WTC11 (cell line): Measurements from ENCODE around the gene CUL4A. TPM values are rescaled to one million over a fixed set of nuclear protein-coding genes. Genes with fewer than 3 reads are reported as not detected.

Experiments used
- ATAC-seq: fragments of 200-7000 bp; cut with Tn5 transposase; 2 replicates; pipeline ENCODE4 v1.10.0; 2021; ENCODE audit warnings: mild to moderate bottlenecking, moderate library complexity
- CTCF ChIA-PET: fragments of 300-600 bp; sonication (Branson Sonifier 250); formaldehyde crosslinking; loops from one replicate; lab custom pipeline; 2021; ENCODE audit warnings: antibody characterized with exemption; lab: Charles Lee
- POLR2A ChIA-PET: fragments of 350-600 bp; sonication (Branson Sonifier 250); formaldehyde crosslinking; loops from one replicate; lab custom pipeline; 2021; ENCODE audit warnings: antibody characterized with exemption; lab: Charles Lee
- DNase-seq: peaks from one replicate; pipeline ENCODE4 v3.0.0; 2021; ENCODE audit warnings: low spot score
- H3K27ac Mint-ChIP-seq: 2 replicates; pipeline ENCODE4 v1.8.0; 2021; ENCODE audit warnings: mixed read lengths
- H3K27me3 Mint-ChIP-seq: 2 replicates; pipeline ENCODE4 v1.8.0; 2021; ENCODE audit warnings: low read depth, mild to moderate bottlenecking, moderate library complexity, mixed read lengths
- H3K36me3 Mint-ChIP-seq: 2 replicates; pipeline ENCODE4 v1.8.0; 2021; ENCODE audit warnings: mixed read lengths
- H3K4me1 Mint-ChIP-seq: 2 replicates; pipeline ENCODE4 v1.8.0; 2022; ENCODE audit warnings: mixed read lengths
- H3K4me3 Mint-ChIP-seq: 2 replicates; pipeline ENCODE4 v1.8.0; 2021; ENCODE audit warnings: mild to moderate bottlenecking, moderate library complexity, mixed read lengths
- H3K9me3 Mint-ChIP-seq: 2 replicates; pipeline ENCODE4 v1.8.0; 2021; ENCODE audit warnings: mixed read lengths
- CREB1 ChIP-seq: sonication (generic); formaldehyde crosslinking; IDR thresholded peaks from 2 replicates; pipeline ENCODE4 v1.8.0; 2023; ENCODE audit warnings: mild to moderate bottlenecking, missing genetic modification reagents
- ETV6 ChIP-seq: sonication (generic); formaldehyde crosslinking; IDR thresholded peaks from 2 replicates; pipeline ENCODE4 v1.8.1; 2022; ENCODE audit warnings: mild to moderate bottlenecking, missing genetic modification reagents
- KAT7 ChIP-seq: sonication (generic); formaldehyde crosslinking; IDR thresholded peaks from 2 replicates; pipeline ENCODE4 v1.8.1; 2023; ENCODE audit warnings: missing genetic modification reagents, mild to moderate bottlenecking, borderline replicate concordance
- RELA ChIP-seq: sonication (generic); formaldehyde crosslinking; IDR thresholded peaks from 2 replicates; pipeline ENCODE4 v1.8.1; 2022; ENCODE audit warnings: missing genetic modification reagents, mild to moderate bottlenecking, borderline replicate concordance
- ZBTB21 ChIP-seq: sonication (generic); formaldehyde crosslinking; IDR thresholded peaks from 2 replicates; pipeline ENCODE4 v1.8.1; 2023; ENCODE audit warnings: mild to moderate bottlenecking, missing genetic modification reagents, borderline replicate concordance
- ZNF317 ChIP-seq: sonication (generic); formaldehyde crosslinking; IDR thresholded peaks from 2 replicates; pipeline ENCODE4 v1.8.1; 2023; ENCODE audit warnings: low read depth, mild to moderate bottlenecking, moderate library complexity, missing genetic modification reagents, borderline replicate concordance
- total RNA-seq: library from RNA; stranded (reverse); gene quantifications from 3 replicates; pipeline ENCODE4 v1.2.3, GENCODE V29; 2021
- TF ChIP-seq, protein P1 (sequence below): sonication (generic); formaldehyde crosslinking; IDR thresholded peaks from 2 replicates; pipeline ENCODE4 v1.8.1; 2022; ENCODE audit warnings: low read depth, missing genetic modification reagents, borderline replicate concordance
- TF ChIP-seq, protein P2 (sequence below): sonication (generic); formaldehyde crosslinking; IDR thresholded peaks from 2 replicates; pipeline ENCODE4 v1.8.1; 2022; ENCODE audit warnings: mild to moderate bottlenecking, missing genetic modification reagents, moderate library complexity, borderline replicate concordance
- TF ChIP-seq, protein P3 (sequence below): fragments of 250-450 bp; sonication (Bioruptor Pico); IDR thresholded peaks from 2 replicates; pipeline ENCODE4 v2.1.2; 2022; ENCODE audit warnings: mild to moderate bottlenecking, moderate library complexity
- TF ChIP-seq, protein P4 (sequence below): sonication (generic); formaldehyde crosslinking; IDR thresholded peaks from 2 replicates; pipeline ENCODE4 v1.8.1; 2023; ENCODE audit warnings: mild to moderate bottlenecking, missing genetic modification reagents, borderline replicate concordance
- TF ChIP-seq, protein P5 (sequence below): sonication (generic); formaldehyde crosslinking; IDR thresholded peaks from 2 replicates; pipeline ENCODE4 v1.8.0; 2022; ENCODE audit warnings: mild to moderate bottlenecking, missing genetic modification reagents
- TF ChIP-seq, protein P6 (sequence below): sonication (generic); formaldehyde crosslinking; IDR thresholded peaks from 2 replicates; pipeline ENCODE4 v1.8.1; 2022; ENCODE audit warnings: mild to moderate bottlenecking, moderate library complexity, missing genetic modification reagents
- TF ChIP-seq, protein P7 (sequence below): fragments of 250-450 bp; sonication (Bioruptor Pico); IDR thresholded peaks from 2 replicates; pipeline ENCODE4 v1.8.0; 2021; ENCODE audit warnings: mild to moderate bottlenecking
- TF ChIP-seq, protein P8 (sequence below): sonication (generic); formaldehyde crosslinking; conservative IDR thresholded peaks from 2 replicates; pipeline ENCODE4 v1.8.1; 2022; ENCODE audit warnings: mild to moderate bottlenecking, missing genetic modification reagents

Gene CUL4A
- total RNA-seq, 1 experiment from 2014 or later, result 99.9 TPM

DNA sequence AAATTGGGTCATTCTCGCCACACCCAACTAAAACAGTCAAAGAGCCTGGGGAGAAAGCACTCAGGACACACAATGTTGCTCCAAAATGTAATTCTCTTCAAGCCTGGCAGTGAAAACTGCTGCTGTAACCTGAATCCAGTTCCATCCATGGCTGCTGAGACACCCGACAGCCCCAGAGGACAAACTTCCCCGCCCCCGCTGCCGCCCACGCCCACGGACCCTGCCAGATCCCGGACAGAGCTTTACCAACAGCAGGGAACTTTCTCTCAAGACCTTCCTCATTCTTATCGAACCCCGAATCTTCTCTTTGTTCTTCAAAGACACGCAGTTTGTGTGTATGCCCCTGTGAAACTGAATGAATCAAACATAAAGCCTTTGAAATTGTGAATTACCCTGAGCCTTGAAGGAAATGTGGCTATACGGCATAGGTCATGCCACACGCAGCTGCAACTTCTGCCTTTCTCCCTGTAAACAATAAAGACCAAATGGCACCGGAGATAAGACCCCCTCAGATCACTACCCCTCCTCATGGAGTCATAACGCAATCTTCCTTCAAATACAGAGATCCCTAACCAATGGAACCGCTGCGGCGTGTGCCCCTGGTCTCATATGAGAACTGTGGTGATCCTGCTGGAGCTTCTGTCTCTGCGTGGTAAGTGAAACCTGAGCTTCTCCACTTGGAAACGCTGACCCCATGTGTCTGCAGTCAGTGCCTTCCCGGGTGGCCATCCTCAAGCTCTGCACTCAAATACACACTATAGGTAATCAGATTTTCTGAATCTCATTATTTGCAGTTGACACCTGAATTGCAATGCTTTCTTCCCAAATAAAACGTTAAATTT is 82.8 kb downstream of the CUL4A start (continued):
- TF ChIP-seq, protein P1, sequence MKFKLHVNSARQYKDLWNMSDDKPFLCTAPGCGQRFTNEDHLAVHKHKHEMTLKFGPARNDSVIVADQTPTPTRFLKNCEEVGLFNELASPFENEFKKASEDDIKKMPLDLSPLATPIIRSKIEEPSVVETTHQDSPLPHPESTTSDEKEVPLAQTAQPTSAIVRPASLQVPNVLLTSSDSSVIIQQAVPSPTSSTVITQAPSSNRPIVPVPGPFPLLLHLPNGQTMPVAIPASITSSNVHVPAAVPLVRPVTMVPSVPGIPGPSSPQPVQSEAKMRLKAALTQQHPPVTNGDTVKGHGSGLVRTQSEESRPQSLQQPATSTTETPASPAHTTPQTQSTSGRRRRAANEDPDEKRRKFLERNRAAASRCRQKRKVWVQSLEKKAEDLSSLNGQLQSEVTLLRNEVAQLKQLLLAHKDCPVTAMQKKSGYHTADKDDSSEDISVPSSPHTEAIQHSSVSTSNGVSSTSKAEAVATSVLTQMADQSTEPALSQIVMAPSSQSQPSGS (CRISPR knock-in tag), result no peak

DNA sequence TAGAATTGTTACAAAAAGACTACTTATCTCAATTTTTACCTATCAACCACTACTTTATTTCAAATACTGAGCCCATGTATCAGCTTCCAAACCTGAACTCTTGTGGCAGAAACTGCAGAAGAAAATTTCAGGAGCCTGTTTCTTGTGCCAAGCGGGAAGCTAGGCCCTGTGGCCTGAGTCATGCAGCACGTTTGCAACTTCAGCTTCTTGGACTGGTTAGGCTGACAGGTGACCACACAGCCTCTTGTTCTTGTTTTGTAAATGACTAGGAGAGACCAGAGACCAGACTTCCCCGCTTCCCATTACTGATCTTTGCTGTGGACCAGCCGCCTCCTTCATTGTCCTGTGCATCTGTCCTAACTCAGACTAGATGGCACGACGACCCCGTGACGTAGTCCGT is 84.3 kb downstream of the CUL4A start:
- Mint-ChIP-seq H3K36me3 (no peaks in the 10 kb centered on the region; the same call in 1 of the 2 replicates), H3K4me3 (no peak overlapping the region), H3K9me3 (peaks cover 15% of the 10 kb centered on the region), H3K27me3 (peaks cover 58% of the 10 kb centered on the region), H3K27ac (no peak overlapping the region), H3K4me1 (peaks cover 30% of the 10 kb centered on the region)
- ChIA-PET CTCF (no interaction called here), POLR2A (no interaction called here)
- DNase-seq (no peak), ATAC-seq (no peak)
- TF ChIP-seq, protein P2, sequence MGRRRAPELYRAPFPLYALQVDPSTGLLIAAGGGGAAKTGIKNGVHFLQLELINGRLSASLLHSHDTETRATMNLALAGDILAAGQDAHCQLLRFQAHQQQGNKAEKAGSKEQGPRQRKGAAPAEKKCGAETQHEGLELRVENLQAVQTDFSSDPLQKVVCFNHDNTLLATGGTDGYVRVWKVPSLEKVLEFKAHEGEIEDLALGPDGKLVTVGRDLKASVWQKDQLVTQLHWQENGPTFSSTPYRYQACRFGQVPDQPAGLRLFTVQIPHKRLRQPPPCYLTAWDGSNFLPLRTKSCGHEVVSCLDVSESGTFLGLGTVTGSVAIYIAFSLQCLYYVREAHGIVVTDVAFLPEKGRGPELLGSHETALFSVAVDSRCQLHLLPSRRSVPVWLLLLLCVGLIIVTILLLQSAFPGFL, result no peak
- TF ChIP-seq, protein P3, sequence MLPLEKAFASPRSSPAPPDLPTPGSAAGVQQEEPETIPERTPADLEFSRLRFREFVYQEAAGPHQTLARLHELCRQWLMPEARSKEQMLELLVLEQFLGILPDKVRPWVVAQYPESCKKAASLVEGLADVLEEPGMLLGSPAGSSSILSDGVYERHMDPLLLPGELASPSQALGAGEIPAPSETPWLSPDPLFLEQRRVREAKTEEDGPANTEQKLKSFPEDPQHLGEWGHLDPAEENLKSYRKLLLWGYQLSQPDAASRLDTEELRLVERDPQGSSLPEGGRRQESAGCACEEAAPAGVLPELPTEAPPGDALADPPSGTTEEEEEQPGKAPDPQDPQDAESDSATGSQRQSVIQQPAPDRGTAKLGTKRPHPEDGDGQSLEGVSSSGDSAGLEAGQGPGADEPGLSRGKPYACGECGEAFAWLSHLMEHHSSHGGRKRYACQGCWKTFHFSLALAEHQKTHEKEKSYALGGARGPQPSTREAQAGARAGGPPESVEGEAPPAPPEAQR, result no peak
- TF ChIP-seq, protein P4, sequence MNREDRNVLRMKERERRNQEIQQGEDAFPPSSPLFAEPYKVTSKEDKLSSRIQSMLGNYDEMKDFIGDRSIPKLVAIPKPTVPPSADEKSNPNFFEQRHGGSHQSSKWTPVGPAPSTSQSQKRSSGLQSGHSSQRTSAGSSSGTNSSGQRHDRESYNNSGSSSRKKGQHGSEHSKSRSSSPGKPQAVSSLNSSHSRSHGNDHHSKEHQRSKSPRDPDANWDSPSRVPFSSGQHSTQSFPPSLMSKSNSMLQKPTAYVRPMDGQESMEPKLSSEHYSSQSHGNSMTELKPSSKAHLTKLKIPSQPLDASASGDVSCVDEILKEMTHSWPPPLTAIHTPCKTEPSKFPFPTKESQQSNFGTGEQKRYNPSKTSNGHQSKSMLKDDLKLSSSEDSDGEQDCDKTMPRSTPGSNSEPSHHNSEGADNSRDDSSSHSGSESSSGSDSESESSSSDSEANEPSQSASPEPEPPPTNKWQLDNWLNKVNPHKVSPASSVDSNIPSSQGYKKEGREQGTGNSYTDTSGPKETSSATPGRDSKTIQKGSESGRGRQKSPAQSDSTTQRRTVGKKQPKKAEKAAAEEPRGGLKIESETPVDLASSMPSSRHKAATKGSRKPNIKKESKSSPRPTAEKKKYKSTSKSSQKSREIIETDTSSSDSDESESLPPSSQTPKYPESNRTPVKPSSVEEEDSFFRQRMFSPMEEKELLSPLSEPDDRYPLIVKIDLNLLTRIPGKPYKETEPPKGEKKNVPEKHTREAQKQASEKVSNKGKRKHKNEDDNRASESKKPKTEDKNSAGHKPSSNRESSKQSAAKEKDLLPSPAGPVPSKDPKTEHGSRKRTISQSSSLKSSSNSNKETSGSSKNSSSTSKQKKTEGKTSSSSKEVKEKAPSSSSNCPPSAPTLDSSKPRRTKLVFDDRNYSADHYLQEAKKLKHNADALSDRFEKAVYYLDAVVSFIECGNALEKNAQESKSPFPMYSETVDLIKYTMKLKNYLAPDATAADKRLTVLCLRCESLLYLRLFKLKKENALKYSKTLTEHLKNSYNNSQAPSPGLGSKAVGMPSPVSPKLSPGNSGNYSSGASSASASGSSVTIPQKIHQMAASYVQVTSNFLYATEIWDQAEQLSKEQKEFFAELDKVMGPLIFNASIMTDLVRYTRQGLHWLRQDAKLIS, result no peak
- TF ChIP-seq ZNF317 (CRISPR knock-in tag) (no peak), KAT7 (no peak)
- TF ChIP-seq, protein P5, sequence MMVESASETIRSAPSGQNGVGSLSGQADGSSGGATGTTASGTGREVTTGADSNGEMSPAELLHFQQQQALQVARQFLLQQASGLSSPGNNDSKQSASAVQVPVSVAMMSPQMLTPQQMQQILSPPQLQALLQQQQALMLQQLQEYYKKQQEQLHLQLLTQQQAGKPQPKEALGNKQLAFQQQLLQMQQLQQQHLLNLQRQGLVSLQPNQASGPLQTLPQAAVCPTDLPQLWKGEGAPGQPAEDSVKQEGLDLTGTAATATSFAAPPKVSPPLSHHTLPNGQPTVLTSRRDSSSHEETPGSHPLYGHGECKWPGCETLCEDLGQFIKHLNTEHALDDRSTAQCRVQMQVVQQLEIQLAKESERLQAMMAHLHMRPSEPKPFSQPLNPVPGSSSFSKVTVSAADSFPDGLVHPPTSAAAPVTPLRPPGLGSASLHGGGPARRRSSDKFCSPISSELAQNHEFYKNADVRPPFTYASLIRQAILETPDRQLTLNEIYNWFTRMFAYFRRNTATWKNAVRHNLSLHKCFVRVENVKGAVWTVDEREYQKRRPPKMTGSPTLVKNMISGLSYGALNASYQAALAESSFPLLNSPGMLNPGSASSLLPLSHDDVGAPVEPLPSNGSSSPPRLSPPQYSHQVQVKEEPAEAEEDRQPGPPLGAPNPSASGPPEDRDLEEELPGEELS (CRISPR knock-in tag), result no peak

DNA sequence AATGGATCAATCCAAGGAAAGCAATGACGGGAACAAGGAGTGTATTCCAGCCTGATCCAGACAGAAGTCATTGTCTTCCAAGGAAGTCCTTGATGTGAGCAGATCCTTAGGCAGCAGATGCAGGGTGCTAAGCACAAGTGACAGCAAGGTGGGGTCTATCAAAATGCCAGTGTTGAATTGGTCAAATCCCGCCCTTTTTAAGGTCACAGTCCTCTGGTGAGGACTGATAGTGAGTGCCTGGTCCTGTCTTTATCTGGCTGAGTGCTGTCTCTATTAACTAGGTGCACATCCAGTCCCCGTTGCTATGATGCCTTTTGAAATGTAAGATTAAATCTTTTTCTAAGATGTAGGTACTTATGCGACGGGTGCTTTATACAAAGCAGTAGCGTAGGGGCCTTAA is 86.4 kb downstream of the CUL4A start:
- Mint-ChIP-seq H3K36me3 (no peaks in the 10 kb centered on the region; the same call in 1 of the 2 replicates), H3K4me1 (peaks cover 30% of the 10 kb centered on the region), H3K9me3 (no peaks in the 10 kb centered on the region), H3K27ac (no peak overlapping the region), H3K4me3 (no peak overlapping the region; the same call in 1 of the 2 replicates), H3K27me3 (peaks cover 39% of the 10 kb centered on the region)
- POLR2A ChIA-PET, result no interaction called here
- TF ChIP-seq, protein P6, sequence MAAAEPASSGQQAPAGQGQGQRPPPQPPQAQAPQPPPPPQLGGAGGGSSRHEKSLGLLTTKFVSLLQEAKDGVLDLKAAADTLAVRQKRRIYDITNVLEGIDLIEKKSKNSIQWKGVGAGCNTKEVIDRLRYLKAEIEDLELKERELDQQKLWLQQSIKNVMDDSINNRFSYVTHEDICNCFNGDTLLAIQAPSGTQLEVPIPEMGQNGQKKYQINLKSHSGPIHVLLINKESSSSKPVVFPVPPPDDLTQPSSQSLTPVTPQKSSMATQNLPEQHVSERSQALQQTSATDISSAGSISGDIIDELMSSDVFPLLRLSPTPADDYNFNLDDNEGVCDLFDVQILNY (CRISPR knock-in tag), result no peak
- no peak for TF ChIP-seq ETV6
- no peak for TF ChIP-seq CREB1 (CRISPR knock-in tag)
- TF ChIP-seq, protein P7, sequence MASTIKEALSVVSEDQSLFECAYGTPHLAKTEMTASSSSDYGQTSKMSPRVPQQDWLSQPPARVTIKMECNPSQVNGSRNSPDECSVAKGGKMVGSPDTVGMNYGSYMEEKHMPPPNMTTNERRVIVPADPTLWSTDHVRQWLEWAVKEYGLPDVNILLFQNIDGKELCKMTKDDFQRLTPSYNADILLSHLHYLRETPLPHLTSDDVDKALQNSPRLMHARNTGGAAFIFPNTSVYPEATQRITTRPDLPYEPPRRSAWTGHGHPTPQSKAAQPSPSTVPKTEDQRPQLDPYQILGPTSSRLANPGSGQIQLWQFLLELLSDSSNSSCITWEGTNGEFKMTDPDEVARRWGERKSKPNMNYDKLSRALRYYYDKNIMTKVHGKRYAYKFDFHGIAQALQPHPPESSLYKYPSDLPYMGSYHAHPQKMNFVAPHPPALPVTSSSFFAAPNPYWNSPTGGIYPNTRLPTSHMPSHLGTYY, result no peak
- TF ChIP-seq, protein P8, sequence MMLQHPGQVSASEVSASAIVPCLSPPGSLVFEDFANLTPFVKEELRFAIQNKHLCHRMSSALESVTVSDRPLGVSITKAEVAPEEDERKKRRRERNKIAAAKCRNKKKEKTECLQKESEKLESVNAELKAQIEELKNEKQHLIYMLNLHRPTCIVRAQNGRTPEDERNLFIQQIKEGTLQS (CRISPR knock-in tag), result no peak
- TF ChIP-seq, protein P2, result no peak
- no peak for TF ChIP-seq RELA
- TF ChIP-seq ZBTB21 (CRISPR knock-in tag), result no peak
- CTCF ChIA-PET, result no interaction called here
- no peak for DNase-seq
- no peak for ATAC-seq
